OCI-LY7 (cell line): ENCODE results near the gene MACROH2A1. TPM values are rescaled to one million over a fixed set of nuclear protein-coding genes. Genes with fewer than 3 reads are reported as not detected.

Experiments used
- BruUV-seq: library from RNA; stranded (reverse); fragments of 400-500 nt; replicated peaks from 2 replicates; lab custom pipeline; 2021; lab: Mats Ljungman, UMichigan
- CTCF ChIA-PET: fragments of 300-600 bp; sonication (Branson Sonifier 250); formaldehyde crosslinking; loops from one replicate; lab custom pipeline; 2022; ENCODE audit warnings: antibody characterized with exemption; ENCODE audit not compliant: unreplicated experiment; lab: Charles Lee
- POLR2A ChIA-PET: fragments of 300-600 bp; sonication (Branson Sonifier 250); formaldehyde crosslinking; loops from one replicate; lab custom pipeline; 2022; ENCODE audit warnings: antibody characterized with exemption; lab: Charles Lee
- DNase-seq: peaks from one replicate; pipeline ENCODE4 v3.0.0-alpha.2; 2015; ENCODE audit warnings: low spot score
- H2AFZ ChIP-seq: fragments of 200-600 bp; sonication (generic), shearing (Covaris generic); 2 replicates; pipeline ENCODE4 v1.6.1; 2014; ENCODE audit warnings: mild to moderate bottlenecking, antibody characterized with exemption, low read length, moderate library complexity
- H3K27ac ChIP-seq: fragments of 200-600 bp; sonication (generic); 2 replicates; pipeline ENCODE4 v1.5.1; 2014; ENCODE audit warnings: mixed run types, low read depth, mild to moderate bottlenecking, moderate library complexity, low read length, inconsistent platforms; ENCODE audit not compliant: poor library complexity, severe bottlenecking
- H3K36me3 ChIP-seq: fragments of 200-600 bp; sonication (generic); 2 replicates; pipeline ENCODE4 v1.6.1; 2014; ENCODE audit warnings: mild to moderate bottlenecking, antibody characterized with exemption, low read length, moderate library complexity, mixed read lengths; ENCODE audit not compliant: insufficient read depth
- H3K4me1 ChIP-seq: fragments of 200-600 bp; sonication (generic); 2 replicates; pipeline ENCODE4 v1.5.1; 2014; ENCODE audit warnings: mild to moderate bottlenecking, low read length; ENCODE audit not compliant: insufficient read depth, poor library complexity, severe bottlenecking
- H3K4me2 ChIP-seq: fragments of 200-600 bp; sonication (generic); 2 replicates; pipeline ENCODE4 v1.6.1; 2014; ENCODE audit warnings: mild to moderate bottlenecking, low read length
- H3K4me3 ChIP-seq: fragments of 200-600 bp; sonication (generic); 2 replicates; pipeline ENCODE4 v1.5.1; 2014; ENCODE audit warnings: mild to moderate bottlenecking, low read depth, low read length; ENCODE audit not compliant: poor library complexity, severe bottlenecking
- H3K79me2 ChIP-seq: fragments of 200-600 bp; sonication (generic); 2 replicates; pipeline ENCODE4 v1.6.1; 2016; ENCODE audit warnings: low read depth, mild to moderate bottlenecking, low read length, moderate library complexity, mixed read lengths; ENCODE audit not compliant: insufficient read depth
- H3K9me2 ChIP-seq: fragments of 200-600 bp; sonication (generic); 2 replicates; pipeline ENCODE4 v1.6.1; 2016; ENCODE audit warnings: mild to moderate bottlenecking, low read length, mixed read lengths; ENCODE audit not compliant: insufficient read depth
- H3K9me3 ChIP-seq: fragments of 200-600 bp; sonication (generic); 2 replicates; pipeline ENCODE4 v1.6.1; 2014; ENCODE audit warnings: mild to moderate bottlenecking, mixed run types, low read length, mixed read lengths
- H4K20me1 ChIP-seq: fragments of 200-600 bp; sonication (generic); 2 replicates; pipeline ENCODE4 v1.6.1; 2014; ENCODE audit warnings: mild to moderate bottlenecking, antibody characterized with exemption, low read length, moderate library complexity, mixed read lengths; ENCODE audit not compliant: insufficient read depth
- EZH2phosphoT487 ChIP-seq: fragments of 200-600 bp; sonication (generic); IDR thresholded peaks from 2 replicates; pipeline ENCODE4 v1.6.1; 2018; ENCODE audit warnings: low read depth, borderline replicate concordance, mild to moderate bottlenecking, mixed run types, antibody characterized with exemption, low read length, moderate library complexity, mixed read lengths
- intact Hi-C: fragments of 100-400 bp; cut with micrococcal nuclease; formaldehyde crosslinking; loops from one replicate; pipeline ENCODE4 v1.10.0; 2022; ENCODE audit not compliant: unreplicated experiment
- total RNA-seq, 2 experiments: library from RNA; depleted of rRNA in 1 of 2; stranded (reverse); fragments of >200 nt in 1 of 2; shearing (Covaris generic) in 1 of 2; gene quantifications; 2 replicates each; pipeline ENCODE4 v1.2.3, GENCODE V29; 2014 to 2022
- TF ChIP-seq, protein P1 (sequence below): fragments of 200-600 bp; sonication (generic); conservative IDR thresholded peaks from 2 replicates; pipeline ENCODE4 v1.5.1; 2014; ENCODE audit warnings: mild to moderate bottlenecking, antibody characterized with exemption, low read length, moderate library complexity, mixed read lengths

Gene MACROH2A1
- total RNA-seq, 2 experiments from 2014 or later = 271 to 356 TPM

DNA sequence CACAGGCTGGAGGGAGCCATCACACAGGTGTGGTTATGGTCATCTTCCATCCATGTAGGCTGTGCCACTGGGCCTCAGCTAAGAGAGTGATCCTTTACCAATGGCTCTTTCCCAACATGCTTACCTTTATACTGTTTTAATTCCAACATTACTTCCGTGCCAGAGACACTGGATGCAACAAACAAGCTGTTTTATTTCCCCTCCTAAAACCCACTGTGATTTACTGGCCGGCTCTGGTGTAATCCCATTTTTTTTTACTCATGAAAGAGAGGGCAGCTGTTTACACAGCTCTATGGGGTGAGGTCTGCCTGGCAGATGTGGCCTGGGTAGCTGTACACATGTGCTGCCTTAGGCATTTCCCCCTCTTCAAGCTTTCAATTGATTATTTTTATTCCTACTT lies 58.5 kb downstream of the MACROH2A1 start:
- Histone ChIP-seq H3K27ac (no peak overlapping the region), H2AFZ (no peak overlapping the region), H3K9me3 (no peaks in the 10 kb centered on the region), H3K4me3 (no peak overlapping the region), H3K79me2 (no peaks in the 10 kb centered on the region), H3K36me3 (peaks cover 99% of the 10 kb centered on the region), H3K9me2 (no peaks in the 10 kb centered on the region), H3K4me2 (no peak overlapping the region), H4K20me1 (no peaks in the 10 kb centered on the region), H3K4me1 (no peaks in the 10 kb centered on the region)
- CTCF ChIA-PET = no interaction called here
- POLR2A ChIA-PET = interaction anchor here (0.8 to 1.6 kb wide), 2 partner anchors 9 to 29 kb away, joined by 4 to 5 read pairs; no protein-coding TSS in a partner anchor
- intact Hi-C loops = no loop called here
- BruUV-seq = TSS peak; percentile 35
- DNase-seq = no peak
- no peak for TF ChIP-seq EZH2phosphoT487
- TF ChIP-seq, protein P1, sequence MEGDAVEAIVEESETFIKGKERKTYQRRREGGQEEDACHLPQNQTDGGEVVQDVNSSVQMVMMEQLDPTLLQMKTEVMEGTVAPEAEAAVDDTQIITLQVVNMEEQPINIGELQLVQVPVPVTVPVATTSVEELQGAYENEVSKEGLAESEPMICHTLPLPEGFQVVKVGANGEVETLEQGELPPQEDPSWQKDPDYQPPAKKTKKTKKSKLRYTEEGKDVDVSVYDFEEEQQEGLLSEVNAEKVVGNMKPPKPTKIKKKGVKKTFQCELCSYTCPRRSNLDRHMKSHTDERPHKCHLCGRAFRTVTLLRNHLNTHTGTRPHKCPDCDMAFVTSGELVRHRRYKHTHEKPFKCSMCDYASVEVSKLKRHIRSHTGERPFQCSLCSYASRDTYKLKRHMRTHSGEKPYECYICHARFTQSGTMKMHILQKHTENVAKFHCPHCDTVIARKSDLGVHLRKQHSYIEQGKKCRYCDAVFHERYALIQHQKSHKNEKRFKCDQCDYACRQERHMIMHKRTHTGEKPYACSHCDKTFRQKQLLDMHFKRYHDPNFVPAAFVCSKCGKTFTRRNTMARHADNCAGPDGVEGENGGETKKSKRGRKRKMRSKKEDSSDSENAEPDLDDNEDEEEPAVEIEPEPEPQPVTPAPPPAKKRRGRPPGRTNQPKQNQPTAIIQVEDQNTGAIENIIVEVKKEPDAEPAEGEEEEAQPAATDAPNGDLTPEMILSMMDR = no peak

DNA sequence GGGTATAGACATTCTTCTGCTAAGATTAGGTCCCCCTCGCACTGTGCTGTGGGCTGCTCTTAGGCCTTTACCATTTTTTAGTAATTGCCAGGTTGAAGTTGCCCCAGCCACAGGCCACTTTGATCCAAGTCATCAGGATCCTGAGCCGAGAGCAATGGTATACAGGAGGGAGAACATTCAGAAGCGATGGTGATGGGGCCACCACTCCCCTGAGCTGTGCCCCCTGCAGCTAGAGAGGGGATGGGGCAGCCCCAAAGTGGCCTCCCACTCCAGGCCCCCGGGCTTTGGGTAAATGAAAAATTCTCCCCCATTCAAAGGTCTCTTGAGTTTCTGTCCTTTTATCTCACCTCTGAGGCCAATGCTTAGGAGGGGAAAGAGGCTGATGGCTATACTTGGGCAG lies 59.4 kb downstream of the MACROH2A1 start:
- no peaks in the 10 kb centered on the region for H3K79me2 ChIP-seq
- H2AFZ ChIP-seq = no peak overlapping the region
- H3K27ac ChIP-seq = no peak overlapping the region
- peaks cover 99% of the 10 kb centered on the region for H3K36me3 ChIP-seq
- no peaks in the 10 kb centered on the region for H3K9me3 ChIP-seq
- CTCF ChIA-PET = no interaction called here
- TF ChIP-seq, protein P1 = no peak
- no peak for TF ChIP-seq EZH2phosphoT487
- H3K9me2 ChIP-seq = no peaks in the 10 kb centered on the region
- intact Hi-C loops = no loop called here
- no peak for DNase-seq
- no peak overlapping the region for H3K4me2 ChIP-seq
- no peaks in the 10 kb centered on the region for H3K4me1 ChIP-seq
- POLR2A ChIA-PET = interaction anchor here (1.6 kb wide), 1 partner anchor 10 kb away, joined by 5 read pairs; no protein-coding TSS in a partner anchor
- H4K20me1 ChIP-seq = no peaks in the 10 kb centered on the region
- no peak overlapping the region for H3K4me3 ChIP-seq
- BruUV-seq = no TSS peak

DNA sequence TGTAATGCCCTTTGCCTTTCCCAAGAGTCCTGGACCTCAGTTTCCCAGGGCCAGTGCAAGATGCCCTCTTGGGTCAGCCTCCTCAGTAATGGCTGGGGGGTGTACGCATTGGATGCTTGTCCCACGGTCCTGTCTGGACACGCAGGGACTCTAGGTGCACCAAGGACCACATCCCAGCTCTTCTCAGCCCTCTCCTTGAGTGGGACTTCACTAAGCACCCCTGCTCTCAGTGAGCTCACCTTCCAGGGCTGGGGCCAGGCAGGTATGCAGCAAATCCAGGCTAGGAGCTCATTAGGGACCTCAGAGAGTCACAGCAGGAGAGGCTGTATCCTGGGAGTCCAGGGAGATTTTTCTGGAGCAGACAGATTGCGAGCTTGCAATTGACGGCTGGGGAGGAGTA lies 59.8 kb downstream of the MACROH2A1 start:
- Histone ChIP-seq H3K27ac (no peak overlapping the region), H3K9me2 (no peaks in the 10 kb centered on the region), H4K20me1 (no peaks in the 10 kb centered on the region), H3K4me2 (no peak overlapping the region), H3K9me3 (no peaks in the 10 kb centered on the region), H3K4me3 (no peak overlapping the region), H3K36me3 (peaks cover 99% of the 10 kb centered on the region), H3K79me2 (no peaks in the 10 kb centered on the region), H2AFZ (no peak overlapping the region), H3K4me1 (no peaks in the 10 kb centered on the region)
- BruUV-seq = no TSS peak
- intact Hi-C loops = no loop called here
- CTCF ChIA-PET = no interaction called here
- DNase-seq = no peak
- POLR2A ChIA-PET = interaction anchor here (0.6 kb wide), 1 partner anchor 626 kb away, joined by 3 read pairs; no protein-coding TSS in a partner anchor
- TF ChIP-seq, protein P1 = no peak
- no peak for TF ChIP-seq EZH2phosphoT487
